Ovary (tissue), 9 donors: ENCODE data around the gene KCNN4. TPM values are rescaled to one million over a fixed set of nuclear protein-coding genes. Genes with fewer than 3 reads are reported as not detected.
"Not testable (repeated sequence)": the region's sequence is repeated elsewhere in the genome, so short reads cannot be mapped to it uniquely, and the experiment has no call there.

Source experiments
- DNase-seq, 5 donors: peaks; one replicate each; pipeline ENCODE4 v3.0.0-alpha.2; 2019 to 2020
- H3K27ac ChIP-seq, 2 donors: fragments of 200-600 bp; one replicate each; pipeline versions ENCODE4 v1.5.1 to v1.8.0; 2019 to 2022
- H3K27me3 ChIP-seq: fragments of 200-600 bp; one replicate; pipeline ENCODE4 v1.8.0; 2022
- H3K36me3 ChIP-seq: fragments of 200-600 bp; sonication (generic); one replicate; pipeline ENCODE4 v1.5.1; 2019
- H3K4me1 ChIP-seq: one replicate; pipeline ENCODE4 v1.8.1; 2013; ENCODE audit warnings: mild to moderate bottlenecking, moderate library complexity; ENCODE audit not compliant: insufficient read depth
- H3K4me3 ChIP-seq: fragments of 200-600 bp; sonication (generic); one replicate; pipeline ENCODE4 v1.5.1; 2017
- H3K9me3 ChIP-seq, 2 donors: fragments of 200-600 bp in 1 of 2; sonication (generic) in 1 of 2; one replicate each; pipeline versions ENCODE4 v1.5.1 to v1.8.1; 2013 to 2019; ENCODE audit warnings: mild to moderate bottlenecking in 1 of 2, moderate library complexity in 1 of 2
- CTCF ChIP-seq, 3 donors: fragments of 450-650 bp in 2 of 3; fragments of 200-600 bp in 1 of 3; IDR thresholded peaks; one replicate each; pipeline versions ENCODE4 v1.5.1 to v1.8.0; 2016 to 2022; ENCODE audit warnings: antibody characterized with exemption in 3 of 3, mild to moderate bottlenecking in 1 of 3
- EP300 ChIP-seq: sonication (generic); formaldehyde crosslinking; IDR thresholded peaks from one replicate; pipeline ENCODE4 v1.6.1; 2017; ENCODE audit warnings: antibody characterized with exemption
- POLR2A ChIP-seq: fragments of 450-650 bp; IDR thresholded peaks from one replicate; pipeline ENCODE4 v1.6.1; 2017; ENCODE audit warnings: antibody characterized with exemption, mild to moderate bottlenecking, moderate library complexity
- WGBS, 3 donors: extraction: QIAGEN DNeasy Blood & Tissue Kit in 1 of 3; methylation state at CpG; one replicate each; pipeline versions ENCODE4 v1.1.5 to v1.1.7; 2013 to 2017; 5-methylcytosine and 5-hydroxymethylcytosine counted together
- intact Hi-C, 4 donors: fragments of 100-400 bp; cut with DNase I; formaldehyde crosslinking; loops; one replicate each; pipeline versions ENCODE4 v1.11.0 to v1.15.1; 2022 to 2023
- polyA plus RNA-seq, 2 donors: library from polyadenylated mRNA; stranded (reverse); fragments of 200-250 nt in 1 of 2; fragments of 350-450 nt in 1 of 2; fragmentation: Illumina TruSeq in 1 of 2; extraction: RNeasy Lipid Tissue Mini Kit (QIAGEN cat#74804) in 1 of 2; gene quantifications; one replicate each; pipeline ENCODE4 v1.2.3, GENCODE V29; 2013 to 2014
- total RNA-seq, 7 donors: library from RNA; depleted of rRNA in 2 of 7; stranded (reverse); fragments of >200 nt in 2 of 7; fragmentation: NEBNext Ultra II Directional in 3 of 7; extraction: Animal tissue kit (Norgen Biotek cat#: 25700) in 3 of 7; gene quantifications; one replicate each; pipeline versions ENCODE4 v1.1.0 to v1.2.4, GENCODE V29; 2016 to 2023
- donor health status: DM: no; HTN: no; CAD: no; lungs with moderate emphysema.
- donor health status: DM: no; HTN: no; CAD: no.
- donor health status: Bipolar disorder and iron deficiency.
- donor health status: DM: yes; HTN: yes; CAD: no.
- donor health status: DM: no; HTN: no; CAD: no.
- donor health status: DM: yes; HTN: yes; CAD: no.

The KCNN4 gene
- total and polyA plus RNA-seq, 9 donors: 0.28 to 9.1 (median 2.5) TPM

- Histone ChIP-seq H3K27ac (no peak overlapping the region), H3K27me3 (no peaks in the 10 kb centered on the region), H3K4me3 (no peak overlapping the region), H3K4me1 (no peaks in the 10 kb centered on the region), H3K9me3 (no peaks in the 10 kb centered on the region), H3K36me3 (no peaks in the 10 kb centered on the region)
- intact Hi-C loops: no loop called here
- no peak for DNase-seq
- TF ChIP-seq EP300: no peak
- TF ChIP-seq POLR2A: no peak
- TF ChIP-seq CTCF (IDR thresholded peaks at IDR 0.05): no peak
- WGBS, 3 donors: 71 to 74% (median 73%) methylated on average over 5 of the region's 5 CpGs
Measured at GRCh38 chr19:43806848-43807247, 26.1 kb upstream of the KCNN4 start.

GRCh38 chr19:43806401-43806800 lies 25.6 kb upstream of the KCNN4 start:
- H3K36me3 ChIP-seq, H3K27me3 ChIP-seq, H3K4me1 ChIP-seq, H3K4me3 ChIP-seq, DNase-seq, intact Hi-C loops, H3K27ac ChIP-seq, H3K9me3 ChIP-seq: not testable (repeated sequence)
- 86 to 92% (median 89%) methylated on average over 7 of the region's 7 CpGs for WGBS, 3 donors

DNA sequence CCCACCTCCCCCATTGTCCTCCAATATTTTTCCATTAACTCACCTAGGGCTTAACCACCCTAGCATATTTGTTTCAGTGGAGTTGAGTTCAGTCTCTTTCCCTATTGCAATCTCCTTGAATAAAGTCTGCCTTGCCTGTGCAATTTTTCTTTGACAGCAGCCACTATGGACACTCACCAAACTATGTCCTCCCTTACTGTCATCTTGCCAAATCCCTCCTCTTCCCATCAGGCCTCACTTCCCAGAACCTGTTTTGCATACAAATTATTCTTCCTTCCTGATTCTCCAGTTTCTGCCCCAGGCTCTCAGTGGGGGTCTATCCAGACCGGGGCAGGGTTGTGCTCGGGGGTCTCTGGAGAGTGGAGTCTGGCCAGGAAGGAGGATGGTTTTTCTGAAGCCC lies 23.7 kb upstream of the KCNN4 start:
- Histone ChIP-seq H3K4me3 (no peak overlapping the region), H3K9me3 (no peaks in the 10 kb centered on the region)
- no peak for TF ChIP-seq CTCF (IDR thresholded peaks at IDR 0.05)
- TF ChIP-seq EP300: no peak
- TF ChIP-seq POLR2A: no peak

DNA sequence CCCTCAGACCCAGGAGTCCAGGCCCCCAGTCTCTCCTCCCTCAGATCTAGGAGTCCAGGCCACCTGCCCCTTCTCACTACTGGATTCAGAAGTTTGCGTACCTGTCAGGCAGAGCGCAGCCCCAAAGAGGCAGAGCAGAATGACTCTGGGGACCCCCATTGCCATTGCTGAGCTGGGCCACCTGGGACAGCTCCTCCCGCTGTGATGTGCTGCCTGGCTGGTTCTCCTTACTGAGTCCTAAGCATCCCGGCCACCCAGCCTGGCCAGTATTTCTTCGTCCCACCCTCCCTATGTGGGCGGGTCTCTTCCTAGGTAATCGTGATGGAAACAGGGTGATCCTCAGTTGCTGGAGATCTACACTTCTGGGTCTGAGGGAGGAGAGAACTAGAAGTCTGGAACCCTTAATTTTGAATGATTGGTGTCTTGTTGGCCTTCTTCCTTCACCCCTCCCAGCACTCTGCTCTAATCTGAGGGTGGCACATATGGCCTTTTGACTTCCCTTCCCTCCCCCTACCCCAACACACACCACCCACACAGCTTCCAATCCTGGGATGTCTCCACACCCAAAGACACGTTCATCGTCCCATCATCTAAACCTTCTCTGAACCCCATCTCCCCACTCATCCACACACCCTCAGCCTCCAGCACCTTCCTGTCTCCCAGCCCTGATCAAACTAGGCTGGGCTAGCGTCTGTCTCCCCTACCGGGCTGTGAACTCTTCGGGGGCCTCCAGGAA lies 21.6 kb upstream of the KCNN4 start, which contains the start of gene LYPD5:
LYPD5 (minus strand) TSS at position 232 of the 736 bp plus-strand sequence; CDS start at position 165, 67 bp downstream.
- H3K27ac ChIP-seq: no peak within 1 kb of the TSS
- peaks cover 4% of the 10 kb centered on the region for H3K4me1 ChIP-seq
- TF ChIP-seq POLR2A (no peak), CTCF (IDR thresholded peaks at IDR 0.05) (no peak), EP300 (no peak)
- no peak within 1 kb of the TSS for H3K4me3 ChIP-seq
- H3K36me3 ChIP-seq: no peaks in the 10 kb centered on the region
- 41 to 51% (median 51%) methylated on average over 12 of the region's 12 CpGs for WGBS, 3 donors
- DNase-seq: no peak
- no peaks in the 10 kb centered on the region for H3K9me3 ChIP-seq
- intact Hi-C loops: no loop called here
- H3K27me3 ChIP-seq: no peaks in the 10 kb centered on the region

More for the DNA sequence above, 23.7 kb upstream of the KCNN4 start:
- intact Hi-C loops: no loop called here
- Histone ChIP-seq H3K27me3 (no peaks in the 10 kb centered on the region), H3K27ac (no peak overlapping the region), H3K4me1 (no peaks in the 10 kb centered on the region), H3K36me3 (no peaks in the 10 kb centered on the region)
- DNase-seq: no peak
- 41 to 50% (median 44%) methylated on average over 2 of the region's 2 CpGs for WGBS, 3 donors

- no peaks in the 10 kb centered on the region for H3K36me3 ChIP-seq
- intact Hi-C loops: no loop called here
- 60 to 69% (median 67%) methylated on average over 6 of the region's 6 CpGs for WGBS, 3 donors
- no peak for TF ChIP-seq CTCF (IDR thresholded peaks at IDR 0.05)
- no peak for TF ChIP-seq POLR2A
- no peak for TF ChIP-seq EP300
- H3K27ac ChIP-seq: no peak overlapping the region
- DNase-seq: no peak
- no peak overlapping the region for H3K4me3 ChIP-seq
- H3K9me3 ChIP-seq: no peaks in the 10 kb centered on the region
- peaks cover 4% of the 10 kb centered on the region for H3K4me1 ChIP-seq
- no peaks in the 10 kb centered on the region for H3K27me3 ChIP-seq
Measured at GRCh38 chr19:43799502-43800142, 18.8 kb upstream of the KCNN4 start.
